COLO829 (cell line): ENCODE data around the gene TSC22D2.
"Not testable (repeated sequence)": the region's sequence is repeated elsewhere in the genome, so short reads cannot be mapped to it uniquely, and the experiment has no call there.

Experiments used
- DNase-seq: peaks from one replicate; pipeline ENCODE4 v3.0.0; 2012; ENCODE audit warnings: low spot score

The TSC22D2 gene

DNA sequence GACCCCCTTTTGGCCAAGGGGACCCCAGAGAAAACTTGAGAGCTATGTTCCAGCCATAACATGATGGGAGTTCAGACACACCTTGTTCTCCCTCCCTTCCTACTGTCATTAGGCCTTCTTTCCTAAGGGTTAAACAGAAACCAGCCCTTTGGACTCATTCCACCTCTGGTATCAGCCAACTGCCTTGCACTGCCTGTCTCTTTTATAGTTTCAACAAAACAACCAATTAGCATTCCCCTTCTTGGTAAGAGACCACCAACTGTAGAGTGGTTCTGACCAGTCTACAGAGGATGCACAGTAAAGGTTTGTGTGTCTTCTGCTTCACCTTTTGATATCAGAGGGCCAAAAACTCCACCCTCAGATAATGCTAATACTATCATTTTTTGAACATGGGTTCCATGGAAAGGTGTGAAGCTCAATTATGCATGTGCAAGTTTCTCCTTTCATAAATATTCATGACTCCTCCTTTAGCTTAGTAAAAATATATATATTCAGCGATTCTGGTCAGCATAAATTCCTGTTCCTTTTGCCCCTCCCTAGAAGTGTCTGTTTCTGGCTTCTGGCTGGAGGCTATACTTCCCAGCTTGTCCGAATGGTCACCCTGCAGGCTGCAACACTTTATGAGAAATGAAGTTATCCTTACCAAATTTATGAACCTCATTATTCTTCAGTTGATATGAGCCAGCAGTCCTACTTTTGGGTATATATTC lies 82.3 kb downstream of the TSC22D2 start:
- DNase-seq: no peak

DNA sequence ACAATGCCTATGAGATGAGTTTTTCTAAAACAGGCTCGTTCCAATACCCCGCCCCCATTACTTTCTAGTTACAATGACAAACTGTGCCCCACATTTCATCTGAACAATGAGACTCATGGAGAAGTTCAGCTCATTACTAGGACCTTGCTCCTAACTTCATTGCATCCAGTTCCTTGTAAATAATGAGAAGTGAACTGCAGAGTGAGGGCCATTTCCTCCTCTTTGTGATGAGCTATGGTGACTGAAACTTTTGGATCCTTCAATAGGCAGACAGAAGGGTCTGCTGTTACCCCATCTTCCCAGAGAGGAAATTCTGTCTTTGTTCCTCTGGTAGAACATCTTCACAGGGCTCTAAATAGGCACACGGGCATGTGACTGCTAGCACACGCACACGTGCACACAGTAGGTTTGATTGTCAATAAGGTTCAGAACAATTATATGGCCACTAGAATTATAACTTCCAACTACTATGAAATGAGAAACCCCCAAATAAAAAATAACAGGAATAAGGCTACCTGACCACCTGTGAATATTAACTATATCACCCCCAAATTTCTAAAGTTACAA lies 86.4 kb downstream of the TSC22D2 start:
- no peak for DNase-seq

DNA sequence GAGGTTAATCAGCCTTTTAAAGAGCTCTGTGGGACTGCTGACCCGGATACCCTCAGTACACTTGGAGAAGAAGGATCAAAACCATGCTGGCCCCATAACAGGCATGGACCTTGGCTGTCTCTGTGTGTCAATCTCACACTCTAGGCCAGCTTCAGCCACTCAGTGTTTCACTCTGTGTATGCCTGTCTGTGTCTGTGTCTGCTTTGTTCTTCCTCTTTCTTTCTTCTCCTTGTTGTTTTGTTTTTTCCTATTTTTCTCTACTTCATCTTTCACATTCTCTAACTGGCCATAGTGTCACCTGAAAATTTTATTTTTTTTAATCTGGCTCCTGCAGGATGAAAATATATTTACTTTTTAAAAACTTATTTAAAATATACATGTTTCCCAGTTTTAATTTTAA lies 87.1 kb downstream of the TSC22D2 start:
- DNase-seq: no peak

DNA sequence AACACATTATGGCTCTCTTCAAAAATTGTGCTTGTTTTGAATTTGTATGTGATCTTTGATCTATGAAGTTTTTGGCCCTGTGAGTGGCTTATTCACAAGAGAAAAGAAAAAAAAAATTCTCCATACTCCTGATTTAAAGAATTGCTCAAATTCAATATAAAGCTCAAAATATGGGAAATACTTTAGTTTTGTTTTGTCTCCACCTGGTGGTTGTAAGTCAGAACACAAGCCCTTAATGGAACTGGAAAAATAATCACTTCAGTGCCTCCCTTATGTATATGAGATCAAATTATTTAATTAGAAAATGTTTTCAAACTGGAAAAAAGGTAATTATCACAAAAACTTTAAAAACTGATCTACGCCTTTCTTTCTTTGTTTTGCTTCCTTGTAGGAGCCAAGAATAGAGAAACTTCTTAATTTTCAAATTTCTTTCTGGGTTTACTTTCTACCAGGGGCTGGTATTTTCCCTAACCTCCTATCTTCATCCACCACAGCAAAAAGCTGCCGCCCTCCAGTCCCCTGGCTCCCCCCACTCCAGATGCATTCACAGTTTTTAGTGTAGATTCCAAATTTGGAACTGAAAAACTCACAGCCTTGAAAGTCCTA lies 87.6 kb downstream of the TSC22D2 start:
- peak; percentile 79 for DNase-seq

DNA sequence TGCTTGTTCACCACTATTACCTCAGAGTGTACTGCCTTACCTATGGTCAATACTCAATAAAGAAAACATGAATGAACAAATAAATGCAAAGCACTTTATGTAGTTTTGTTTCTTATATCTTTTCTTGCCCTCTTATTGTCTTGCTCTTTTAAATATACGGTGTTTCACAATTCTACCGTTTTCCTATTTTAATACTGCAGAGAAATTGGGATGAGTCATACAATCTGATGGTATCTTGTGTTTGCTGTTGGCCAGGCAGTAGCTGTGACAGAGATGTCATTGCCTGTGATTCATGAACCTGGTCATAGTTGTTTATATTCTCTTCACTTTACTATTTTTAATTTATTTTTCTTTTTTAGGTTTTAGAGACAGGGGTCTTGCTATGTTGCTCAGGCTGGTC lies 89.9 kb downstream of the TSC22D2 start:
- DNase-seq: no peak

DNA sequence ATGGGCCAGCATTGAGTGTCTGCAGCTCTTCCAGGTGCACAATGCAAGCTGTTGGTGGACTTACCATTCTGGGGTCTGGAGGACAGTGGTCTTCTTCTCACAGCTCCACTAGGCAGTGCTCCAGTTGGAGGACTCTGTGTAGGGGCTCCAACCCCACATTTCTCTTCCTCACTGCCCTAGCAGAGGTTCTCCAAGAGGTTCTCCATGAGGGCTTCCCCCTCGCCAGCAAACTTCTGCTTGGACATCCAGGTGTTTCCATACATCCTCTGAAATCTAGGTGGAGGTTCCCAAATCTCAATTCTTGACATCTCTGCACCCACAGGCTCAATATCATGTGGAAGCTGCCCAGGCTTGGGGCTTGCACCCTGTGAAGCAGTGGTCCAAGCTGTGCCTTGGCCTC lies 92.9 kb downstream of the TSC22D2 start:
- not testable (repeated sequence) for DNase-seq

DNA sequence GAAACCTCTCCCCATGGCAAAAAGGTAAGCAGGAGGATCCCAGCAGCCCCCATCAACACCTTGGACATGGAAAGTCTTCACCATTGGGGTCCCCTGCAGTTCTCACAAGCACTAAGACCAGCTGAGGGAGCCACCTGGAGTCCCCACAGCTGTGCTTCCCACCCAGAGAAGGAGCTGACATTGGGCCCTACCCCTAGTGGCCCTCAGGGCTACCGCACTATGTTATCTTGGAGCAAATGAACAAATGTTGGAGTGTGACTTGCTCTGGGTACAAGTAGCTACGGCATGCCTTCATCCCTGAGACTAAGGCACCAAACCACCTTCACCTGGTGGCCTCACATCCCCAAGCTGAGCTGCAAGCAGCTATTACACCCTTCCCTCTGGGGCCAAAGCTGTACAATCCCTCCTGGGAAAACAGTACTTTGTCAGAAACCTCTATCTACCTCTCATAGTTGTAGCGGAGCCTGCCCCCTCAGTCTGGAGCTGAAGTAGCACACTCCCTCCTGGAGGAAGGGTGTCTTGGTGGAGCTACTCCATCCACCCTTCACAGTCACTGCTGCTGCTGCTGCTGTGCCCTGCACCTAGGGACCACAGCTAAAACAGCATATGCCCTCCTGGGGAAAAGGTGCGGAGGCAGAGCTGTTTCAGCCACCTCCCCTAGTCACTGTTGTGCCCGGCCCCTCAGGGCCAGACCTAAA lies 95.5 kb downstream of the TSC22D2 start:
- DNase-seq: no peak

DNA sequence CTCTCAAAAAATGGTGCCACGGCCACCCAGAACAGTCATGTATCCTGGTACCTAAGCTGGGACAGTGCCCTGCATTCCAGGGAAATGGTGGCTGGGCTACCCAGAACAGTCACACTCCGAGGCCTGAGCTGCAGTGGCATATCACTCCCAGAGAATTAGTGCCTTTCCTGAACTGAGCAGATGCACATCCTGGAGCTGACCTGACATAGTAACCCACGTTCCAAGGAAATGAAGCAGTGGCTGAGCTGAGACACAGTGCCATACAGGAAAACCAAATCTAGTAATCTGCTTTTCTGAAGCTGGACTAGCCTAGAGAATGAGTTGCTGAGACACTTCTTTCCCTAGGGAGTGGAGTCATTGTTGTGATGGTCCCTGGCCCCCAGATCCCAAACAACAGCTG lies 96.4 kb downstream of the TSC22D2 start:
- no peak for DNase-seq

DNA sequence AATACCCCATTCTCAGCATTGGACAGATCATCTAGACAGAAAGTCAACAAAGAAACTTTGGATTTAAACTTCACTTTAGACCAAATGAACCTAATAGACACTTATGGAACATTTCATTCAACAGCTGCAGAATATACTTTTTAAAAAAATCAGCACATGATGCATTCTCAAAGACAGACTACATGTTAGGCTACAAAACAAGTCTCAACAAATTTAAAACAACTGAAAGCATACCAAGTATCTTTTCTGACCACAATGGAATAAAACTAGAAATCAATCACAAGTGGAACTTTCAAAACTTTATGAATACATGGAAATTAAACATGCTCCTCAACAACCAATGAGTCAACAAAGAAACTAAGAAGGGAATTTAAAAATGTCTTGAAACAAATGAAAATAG lies 100.3 kb downstream of the TSC22D2 start:
- DNase-seq: no peak

DNA sequence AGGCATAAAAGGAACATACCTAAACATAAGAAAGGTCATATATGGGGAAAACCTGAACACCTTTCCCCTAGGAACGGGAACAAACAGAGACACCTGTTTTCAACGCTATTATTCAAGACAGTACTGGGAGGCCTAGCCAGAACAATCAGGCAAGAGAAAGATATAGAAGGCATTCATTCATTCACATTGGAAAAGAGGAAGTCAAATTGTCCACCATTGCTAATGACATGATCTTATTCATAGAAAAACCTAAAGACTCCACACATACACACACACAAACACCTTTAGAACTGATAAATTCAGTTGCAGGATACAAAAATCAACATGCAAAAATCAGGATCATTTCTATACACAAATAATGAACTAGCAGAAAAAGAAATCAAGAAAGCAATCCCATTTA lies 101.7 kb downstream of the TSC22D2 start:
- no peak for DNase-seq

DNA sequence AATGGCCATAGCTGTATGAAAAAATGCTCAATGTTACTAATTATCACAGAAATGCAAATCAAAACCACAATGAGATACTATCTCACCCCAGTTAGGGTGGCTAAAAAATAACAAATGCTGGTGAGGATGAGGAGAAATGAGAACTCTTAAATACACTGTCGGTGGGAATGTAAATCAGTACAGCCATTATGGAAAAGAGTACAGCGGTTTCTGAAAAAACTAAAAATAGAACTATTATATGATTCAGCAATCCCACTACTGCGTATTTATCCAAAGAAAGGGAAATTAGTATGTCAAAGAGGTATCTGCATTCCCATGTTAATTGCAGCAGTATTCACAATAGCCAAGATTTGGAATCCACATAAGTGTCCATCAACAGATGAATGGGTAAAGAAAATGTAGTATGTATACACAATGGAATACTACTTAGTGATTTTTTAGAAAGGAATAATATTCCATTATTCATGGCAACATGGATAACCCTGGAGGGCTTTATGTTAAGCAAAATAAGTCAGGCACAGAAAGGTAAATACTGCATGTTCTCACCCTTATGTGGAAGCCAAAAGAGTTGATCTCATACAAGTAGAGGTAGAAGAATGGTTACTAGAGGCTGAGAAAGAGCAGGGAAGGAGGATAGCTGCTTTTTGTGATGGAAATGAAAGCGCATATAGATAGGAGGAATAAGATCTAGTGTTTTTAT lies 103.2 kb downstream of the TSC22D2 start:
- DNase-seq: no peak

DNA sequence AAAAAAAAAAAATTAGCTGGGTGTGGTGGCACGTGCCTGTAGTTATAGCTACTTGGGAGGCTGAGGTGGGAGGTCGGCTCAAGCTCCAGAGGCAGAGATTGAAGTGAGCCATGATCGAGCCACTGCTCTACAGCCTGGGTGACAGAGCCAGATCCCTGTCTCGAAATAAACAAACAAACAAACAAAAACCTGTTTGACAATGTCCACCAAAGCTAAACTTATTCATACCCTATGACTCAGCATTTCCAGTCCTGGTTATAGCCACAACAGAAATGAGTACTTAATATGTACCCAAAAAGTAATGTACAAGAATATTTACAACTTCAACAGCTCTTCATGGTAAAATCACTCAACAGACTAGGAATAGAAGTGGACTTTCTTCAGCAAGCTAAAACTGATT lies 107.1 kb downstream of the TSC22D2 start:
- DNase-seq: no peak
